PFSK-1 (cell line): ENCODE measurements around the gene SPDYE18. TPM values are rescaled to one million over a fixed set of nuclear protein-coding genes. Genes with fewer than 3 reads are reported as not detected.
"Not testable (repeated sequence)": the region's sequence is repeated elsewhere in the genome, so short reads cannot be mapped to it uniquely, and the experiment has no call there.

ENCODE experiments used
- FOXP2 ChIP-seq: optimal IDR thresholded peaks from 2 replicates; pipeline ENCODE3; 2011; ENCODE audit warnings: borderline replicate concordance, control low read depth, inconsistent platforms; ENCODE audit not compliant: insufficient read depth; ENCODE audit errors: extremely low read length, extremely low read depth
- POLR2AphosphoS5 ChIP-seq: IDR thresholded peaks from 2 replicates; pipeline ENCODE4 v1.6.1; 2012; ENCODE audit warnings: low read depth, mild to moderate bottlenecking, control low read depth, low read length, moderate library complexity
- SIN3A ChIP-seq: IDR thresholded peaks from 2 replicates; pipeline ENCODE4 v1.6.1; 2012; ENCODE audit warnings: mild to moderate bottlenecking, low read length, moderate library complexity, borderline replicate concordance; ENCODE audit not compliant: insufficient read depth
- TAF1 ChIP-seq: IDR thresholded peaks from 2 replicates; pipeline ENCODE4 v1.6.1; 2012; ENCODE audit warnings: low read length, control low read depth, borderline replicate concordance; ENCODE audit not compliant: insufficient read depth
- polyA plus RNA-seq: library from polyadenylated mRNA; unstranded; fragments of >200 nt; gene quantifications from one replicate; pipeline ENCODE4 v1.2.1, GENCODE V29; 2012; ENCODE audit warnings: low read depth, missing spikeins; ENCODE audit not compliant: insufficient read length

SPDYE18 gene
- polyA plus RNA-seq: not detected

GRCh38 chr7:77062557-77062956 is at the start of gene SPDYE18:
Gene SPDYE18 (minus strand): TSS chr7:77062558. CDS start chr7:77060512, 2,046 bp downstream.
- TF ChIP-seq POLR2AphosphoS5, TAF1, SIN3A: not testable (repeated sequence)

- TF ChIP-seq POLR2AphosphoS5, FOXP2, TAF1: not testable (repeated sequence)
These were observed 30.1 kb downstream of the SPDYE18 start, which contains the start of gene SPDYE17 for GRCh38 chr7:77032261-77032660. Gene SPDYE17 (minus strand): TSS chr7:77032361. CDS start chr7:77030570, 1,791 bp downstream.
